CD14-positive monocyte (primary cell): ENCODE data around the gene SMLR1. TPM values are rescaled to one million over a fixed set of nuclear protein-coding genes. Genes with fewer than 3 reads are reported as not detected.

Experiments used
- DNase-seq, 3 donors: peaks; one replicate each; pipeline ENCODE4 v3.0.0-alpha.2; 2011 to 2022
- H2AFZ ChIP-seq: 2 replicates; pipeline ENCODE4 v1.6.0; 2012; ENCODE audit warnings: mild to moderate bottlenecking, low read depth, low read length, inconsistent platforms; ENCODE audit not compliant: insufficient read depth, poor library complexity, severe bottlenecking
- H3K27ac ChIP-seq, 2 donors: 1 replicate in 1 of 2; 2 replicates in 1 of 2; pipeline ENCODE4 v1.5.1; 2012 to 2013; ENCODE audit warnings: low read length in 2 of 2, control low read depth in 1 of 2, inconsistent platforms in 1 of 2, low read depth in 1 of 2, mild to moderate bottlenecking in 1 of 2
- H3K27me3 ChIP-seq, 2 donors: one replicate each; pipeline versions ENCODE4 v1.6.0 to v1.6.1; 2011 to 2013; ENCODE audit warnings: low read length in 2 of 2; ENCODE audit not compliant: control insufficient read depth in 2 of 2, insufficient read depth in 2 of 2
- H3K36me3 ChIP-seq, 2 donors: replicated peaks in 1 of 2; 1 replicate in 1 of 2; 2 replicates in 1 of 2; pipeline versions ENCODE4 v1.5.1 to v1.6.1; 2012 to 2013; ENCODE audit warnings: low read length in 2 of 2, control low read depth in 1 of 2, inconsistent platforms in 1 of 2, mild to moderate bottlenecking in 1 of 2; ENCODE audit not compliant: insufficient read depth in 2 of 2, control insufficient read depth in 1 of 2
- H3K4me1 ChIP-seq, 2 donors: 1 replicate in 1 of 2; 2 replicates in 1 of 2; pipeline versions ENCODE4 v1.5.1 to v1.6.1; 2012 to 2013; ENCODE audit warnings: low read length in 2 of 2, control low read depth in 1 of 2, inconsistent platforms in 1 of 2, mild to moderate bottlenecking in 1 of 2, moderate library complexity in 1 of 2; ENCODE audit not compliant: insufficient read depth in 2 of 2, control insufficient read depth in 1 of 2
- H3K4me2 ChIP-seq: replicated peaks from 2 replicates; pipeline ENCODE3; 2012; ENCODE audit warnings: low read length, moderate library complexity, mild to moderate bottlenecking; ENCODE audit not compliant: poor library complexity, severe bottlenecking; ENCODE audit errors: extremely low read depth
- H3K4me3 ChIP-seq, 3 experiments: fragments of 200-600 bp in 1 of 3; sonication (generic) in 1 of 3; replicated peaks in 1 of 3; 1 replicate in 2 of 3; 2 replicates in 1 of 3; pipeline ENCODE4 v1.5.1; 2011 to 2013; ENCODE audit warnings: low read length in 3 of 3, mild to moderate bottlenecking in 3 of 3, control low read depth in 2 of 3, low read depth in 2 of 3, inconsistent platforms in 1 of 3, moderate library complexity in 1 of 3
- H3K79me2 ChIP-seq: 2 replicates; pipeline ENCODE4 v1.6.0; 2012; ENCODE audit warnings: mild to moderate bottlenecking, control low read depth, inconsistent platforms, low read length, moderate library complexity; ENCODE audit not compliant: insufficient read depth
- H3K9ac ChIP-seq: 2 replicates; pipeline ENCODE4 v1.6.0; 2017; ENCODE audit warnings: low read length, mild to moderate bottlenecking; ENCODE audit not compliant: insufficient read depth, poor library complexity, severe bottlenecking
- H3K9me3 ChIP-seq, 2 donors: replicated peaks in 1 of 2; 1 replicate in 1 of 2; 2 replicates in 1 of 2; pipeline versions ENCODE4 v1.5.1 to v1.6.1; 2012 to 2013; ENCODE audit warnings: low read length in 2 of 2, control low read depth in 1 of 2; ENCODE audit not compliant: control insufficient read depth in 1 of 2, insufficient read depth in 1 of 2
- H4K20me1 ChIP-seq: 2 replicates; pipeline ENCODE4 v1.6.0; 2012; ENCODE audit warnings: mild to moderate bottlenecking, low read length, control low read depth, moderate library complexity; ENCODE audit not compliant: insufficient read depth
- H3K27ac Mint-ChIP-seq, 7 donors: one replicate each; pipeline ENCODE4 v1.8.0; 2020; ENCODE audit warnings: mild to moderate bottlenecking in 7 of 7, mixed read lengths in 7 of 7, moderate library complexity in 6 of 7, inconsistent platforms in 2 of 7
- H3K27me3 Mint-ChIP-seq, 3 donors: one replicate each; pipeline ENCODE4 v1.8.0; 2021 to 2022; ENCODE audit warnings: low read depth in 3 of 3, mild to moderate bottlenecking in 3 of 3, mixed read lengths in 3 of 3, moderate library complexity in 3 of 3, inconsistent platforms in 1 of 3
- H3K36me3 Mint-ChIP-seq, 2 donors: one replicate each; pipeline ENCODE4 v1.8.0; 2020; ENCODE audit warnings: mixed read lengths in 2 of 2, inconsistent platforms in 1 of 2, mild to moderate bottlenecking in 1 of 2
- H3K4me1 Mint-ChIP-seq: one replicate; pipeline ENCODE4 v1.8.0; 2020; ENCODE audit warnings: mild to moderate bottlenecking, mixed read lengths
- H3K4me3 Mint-ChIP-seq, 2 donors: one replicate each; pipeline ENCODE4 v1.8.0; 2020; ENCODE audit warnings: mild to moderate bottlenecking in 2 of 2, mixed read lengths in 2 of 2, moderate library complexity in 1 of 2
- H3K9me3 Mint-ChIP-seq, 7 donors: one replicate each; pipeline ENCODE4 v1.8.0; 2020 to 2022; ENCODE audit warnings: mixed read lengths in 7 of 7, mild to moderate bottlenecking in 6 of 7, moderate library complexity in 6 of 7, inconsistent platforms in 2 of 7
- WGBS: methylation state at CpG from one replicate; pipeline ENCODE4 v1.1.5; 2013; ENCODE audit warnings: missing lambda C conversion rate; ENCODE audit not compliant: insufficient coverage; 5-methylcytosine and 5-hydroxymethylcytosine counted together
- intact Hi-C, 2 donors: fragments of 100-400 bp; cut with micrococcal nuclease; formaldehyde crosslinking; loops; one replicate each; pipeline versions ENCODE4 v1.15.0 to v1.15.1; 2023
- polyA plus RNA-seq, 3 donors: library from polyadenylated mRNA; depleted of rRNA in 1 of 3; unstranded in 2 of 3; stranded (reverse) in 1 of 3; fragments of 300-500 nt in 2 of 3; fragments of >200 nt in 1 of 3; fragmentation: Illumina TruSeq in 2 of 3; gene quantifications; 1 replicate in 2 of 3; 2 replicates in 1 of 3; pipeline ENCODE4 v1.2.3, GENCODE V29; 2012 to 2021
- TF ChIP-seq, protein P1 (sequence below): fragments of 200-600 bp; IDR thresholded peaks from one replicate; pipeline ENCODE4 v1.8.0; 2022; ENCODE audit warnings: antibody characterized with exemption, mild to moderate bottlenecking

Gene SMLR1
- polyA plus RNA-seq, 3 donors: not detected

DNA sequence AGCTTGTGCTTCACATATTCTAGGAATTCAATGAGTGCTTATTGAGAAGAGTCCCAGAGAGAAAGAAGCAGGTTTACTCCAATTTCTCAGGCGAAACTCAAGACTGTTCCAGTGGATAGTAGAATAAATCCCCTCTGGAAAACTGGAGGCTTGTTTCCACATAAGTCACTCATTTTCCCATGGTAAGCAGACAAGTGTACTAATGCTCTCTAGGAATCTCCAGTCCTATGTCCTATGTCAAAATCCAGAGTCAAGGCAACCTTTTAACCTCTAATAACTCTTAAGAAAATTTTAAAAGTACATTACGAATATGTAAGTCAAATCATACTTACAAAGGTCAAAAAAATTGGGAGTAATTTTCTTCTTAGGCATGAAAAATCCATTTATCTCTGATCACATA is 35.2 kb downstream of the SMLR1 start:
- no peak for DNase-seq
- Mint-ChIP-seq H3K27me3 (no peaks in the 10 kb centered on the region), H3K4me3 (no peak overlapping the region), H3K4me1 (no peaks in the 10 kb centered on the region), H3K36me3 (peaks cover 4 to 10% of the 10 kb centered on the region in 2 donors), H3K9me3 (no peaks in the 10 kb centered on the region), H3K27ac (no peak overlapping the region)
- no peaks in the 10 kb centered on the region for H4K20me1 ChIP-seq
- no CpG with 5 or more reads among the region's 2 CpGs for WGBS
- no peaks in the 10 kb centered on the region for H3K9me3 ChIP-seq
- H2AFZ ChIP-seq: no peak overlapping the region
- no peaks in the 10 kb centered on the region for H3K79me2 ChIP-seq
- H3K4me2 ChIP-seq: no peak overlapping the region
- no peak overlapping the region for H3K9ac ChIP-seq
- H3K27me3 ChIP-seq: no peaks in the 10 kb centered on the region
- intact Hi-C loops: no loop called here
- H3K4me1 ChIP-seq: no peaks in the 10 kb centered on the region
- no peak overlapping the region for H3K4me3 ChIP-seq
- H3K36me3 ChIP-seq: no peaks in the 10 kb centered on the region
- TF ChIP-seq, protein P1, sequence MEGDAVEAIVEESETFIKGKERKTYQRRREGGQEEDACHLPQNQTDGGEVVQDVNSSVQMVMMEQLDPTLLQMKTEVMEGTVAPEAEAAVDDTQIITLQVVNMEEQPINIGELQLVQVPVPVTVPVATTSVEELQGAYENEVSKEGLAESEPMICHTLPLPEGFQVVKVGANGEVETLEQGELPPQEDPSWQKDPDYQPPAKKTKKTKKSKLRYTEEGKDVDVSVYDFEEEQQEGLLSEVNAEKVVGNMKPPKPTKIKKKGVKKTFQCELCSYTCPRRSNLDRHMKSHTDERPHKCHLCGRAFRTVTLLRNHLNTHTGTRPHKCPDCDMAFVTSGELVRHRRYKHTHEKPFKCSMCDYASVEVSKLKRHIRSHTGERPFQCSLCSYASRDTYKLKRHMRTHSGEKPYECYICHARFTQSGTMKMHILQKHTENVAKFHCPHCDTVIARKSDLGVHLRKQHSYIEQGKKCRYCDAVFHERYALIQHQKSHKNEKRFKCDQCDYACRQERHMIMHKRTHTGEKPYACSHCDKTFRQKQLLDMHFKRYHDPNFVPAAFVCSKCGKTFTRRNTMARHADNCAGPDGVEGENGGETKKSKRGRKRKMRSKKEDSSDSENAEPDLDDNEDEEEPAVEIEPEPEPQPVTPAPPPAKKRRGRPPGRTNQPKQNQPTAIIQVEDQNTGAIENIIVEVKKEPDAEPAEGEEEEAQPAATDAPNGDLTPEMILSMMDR: no peak
- H3K27ac ChIP-seq: no peak overlapping the region

GRCh38 chr6:130863415-130864230 is 36.4 kb downstream of the SMLR1 start:
- Mint-ChIP-seq H3K27ac (no peak overlapping the region), H3K4me3 (no peak overlapping the region), H3K9me3 (no peaks in the 10 kb centered on the region), H3K36me3 (peaks cover 0 to 10% of the 10 kb centered on the region in 2 donors), H3K4me1 (no peaks in the 10 kb centered on the region), H3K27me3 (no peaks in the 10 kb centered on the region)
- 90% methylated on average over 2 of the region's 4 CpGs for WGBS
- no peaks in the 10 kb centered on the region for H3K36me3 ChIP-seq
- H3K79me2 ChIP-seq: no peaks in the 10 kb centered on the region
- intact Hi-C loops: no loop called here
- H2AFZ ChIP-seq: no peak overlapping the region
- H3K9ac ChIP-seq: no peak overlapping the region
- no peak overlapping the region for H3K4me2 ChIP-seq
- H3K9me3 ChIP-seq: no peaks in the 10 kb centered on the region
- TF ChIP-seq, protein P1: no peak
- no peaks in the 10 kb centered on the region for H3K4me1 ChIP-seq
- H3K4me3 ChIP-seq: no peak overlapping the region
- DNase-seq: no peak
- no peak overlapping the region for H3K27ac ChIP-seq
- no peaks in the 10 kb centered on the region for H4K20me1 ChIP-seq
- H3K27me3 ChIP-seq: no peaks in the 10 kb centered on the region
